PFSK-1 (cell line): Measurements from ENCODE around the gene ATG7.

Experiments used
- FOXP2 ChIP-seq: optimal IDR thresholded peaks from 2 replicates; pipeline ENCODE3; 2011; ENCODE audit warnings: borderline replicate concordance, control low read depth, inconsistent platforms; ENCODE audit not compliant: insufficient read depth; ENCODE audit errors: extremely low read length, extremely low read depth
- POLR2AphosphoS5 ChIP-seq: IDR thresholded peaks from 2 replicates; pipeline ENCODE4 v1.6.1; 2012; ENCODE audit warnings: low read depth, mild to moderate bottlenecking, control low read depth, low read length, moderate library complexity
- SIN3A ChIP-seq: IDR thresholded peaks from 2 replicates; pipeline ENCODE4 v1.6.1; 2012; ENCODE audit warnings: mild to moderate bottlenecking, low read length, moderate library complexity, borderline replicate concordance; ENCODE audit not compliant: insufficient read depth
- TAF1 ChIP-seq: IDR thresholded peaks from 2 replicates; pipeline ENCODE4 v1.6.1; 2012; ENCODE audit warnings: low read length, control low read depth, borderline replicate concordance; ENCODE audit not compliant: insufficient read depth
- TF ChIP-seq, protein P1 (sequence below), 2 experiments: IDR thresholded peaks; 2 replicates each; pipeline versions ENCODE4 v1.6.1 to v1.8.0; 2011 to 2012; ENCODE audit warnings: low read depth in 2 of 2, low read length in 2 of 2, control low read depth in 1 of 2, inconsistent platforms in 1 of 2, mild to moderate bottlenecking in 1 of 2, moderate library complexity in 1 of 2; ENCODE audit not compliant: insufficient read depth in 1 of 2

ATG7 gene

DNA sequence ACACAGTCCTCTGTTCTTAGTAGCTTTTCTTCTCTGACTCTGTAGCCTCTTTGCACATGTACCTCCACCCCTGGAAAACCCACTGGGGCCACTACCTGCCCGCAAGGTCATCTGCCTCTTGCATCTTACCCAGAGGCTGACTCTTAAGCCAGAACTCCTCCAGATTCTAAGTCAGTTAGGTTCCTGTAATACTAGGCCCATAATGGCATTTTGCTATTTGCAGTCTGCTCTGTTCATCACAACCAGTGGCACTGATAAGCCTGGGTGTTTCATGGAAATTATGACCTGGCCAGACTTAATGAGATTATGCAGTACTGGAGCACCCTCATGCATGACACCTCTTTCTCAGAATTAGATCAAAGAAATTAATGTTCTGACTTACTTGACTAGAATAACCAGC, 31.7 kb upstream of the ATG7 start:
- TF ChIP-seq FOXP2, result no peak
- no peak for TF ChIP-seq SIN3A
- no peak for TF ChIP-seq TAF1
- TF ChIP-seq, protein P1, sequence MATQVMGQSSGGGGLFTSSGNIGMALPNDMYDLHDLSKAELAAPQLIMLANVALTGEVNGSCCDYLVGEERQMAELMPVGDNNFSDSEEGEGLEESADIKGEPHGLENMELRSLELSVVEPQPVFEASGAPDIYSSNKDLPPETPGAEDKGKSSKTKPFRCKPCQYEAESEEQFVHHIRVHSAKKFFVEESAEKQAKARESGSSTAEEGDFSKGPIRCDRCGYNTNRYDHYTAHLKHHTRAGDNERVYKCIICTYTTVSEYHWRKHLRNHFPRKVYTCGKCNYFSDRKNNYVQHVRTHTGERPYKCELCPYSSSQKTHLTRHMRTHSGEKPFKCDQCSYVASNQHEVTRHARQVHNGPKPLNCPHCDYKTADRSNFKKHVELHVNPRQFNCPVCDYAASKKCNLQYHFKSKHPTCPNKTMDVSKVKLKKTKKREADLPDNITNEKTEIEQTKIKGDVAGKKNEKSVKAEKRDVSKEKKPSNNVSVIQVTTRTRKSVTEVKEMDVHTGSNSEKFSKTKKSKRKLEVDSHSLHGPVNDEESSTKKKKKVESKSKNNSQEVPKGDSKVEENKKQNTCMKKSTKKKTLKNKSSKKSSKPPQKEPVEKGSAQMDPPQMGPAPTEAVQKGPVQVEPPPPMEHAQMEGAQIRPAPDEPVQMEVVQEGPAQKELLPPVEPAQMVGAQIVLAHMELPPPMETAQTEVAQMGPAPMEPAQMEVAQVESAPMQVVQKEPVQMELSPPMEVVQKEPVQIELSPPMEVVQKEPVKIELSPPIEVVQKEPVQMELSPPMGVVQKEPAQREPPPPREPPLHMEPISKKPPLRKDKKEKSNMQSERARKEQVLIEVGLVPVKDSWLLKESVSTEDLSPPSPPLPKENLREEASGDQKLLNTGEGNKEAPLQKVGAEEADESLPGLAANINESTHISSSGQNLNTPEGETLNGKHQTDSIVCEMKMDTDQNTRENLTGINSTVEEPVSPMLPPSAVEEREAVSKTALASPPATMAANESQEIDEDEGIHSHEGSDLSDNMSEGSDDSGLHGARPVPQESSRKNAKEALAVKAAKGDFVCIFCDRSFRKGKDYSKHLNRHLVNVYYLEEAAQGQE (IDR thresholded peaks at IDR 0.05; ENCODE audit: insufficient read depth in 1 of 2, low read depth in 2 of 2, low read length in 2 of 2), result no peak

- TF ChIP-seq FOXP2 (no peak), TAF1 (no peak), POLR2AphosphoS5 (no peak), SIN3A (no peak)
- TF ChIP-seq, protein P1 (IDR thresholded peaks at IDR 0.05; ENCODE audit: insufficient read depth in 1 of 2, low read depth in 2 of 2, low read length in 2 of 2), result no peak
Observed at GRCh38 chr3:11244121-11244677, 28.0 kb upstream of the ATG7 start.

- TF ChIP-seq TAF1 (no peak), POLR2AphosphoS5 (no peak), FOXP2 (no peak), SIN3A (no peak)
- TF ChIP-seq, protein P1 (IDR thresholded peaks at IDR 0.05; ENCODE audit: insufficient read depth in 1 of 2, low read depth in 2 of 2, low read length in 2 of 2), result no peak
Observed at GRCh38 chr3:11245276-11245675, 26.9 kb upstream of the ATG7 start.

DNA sequence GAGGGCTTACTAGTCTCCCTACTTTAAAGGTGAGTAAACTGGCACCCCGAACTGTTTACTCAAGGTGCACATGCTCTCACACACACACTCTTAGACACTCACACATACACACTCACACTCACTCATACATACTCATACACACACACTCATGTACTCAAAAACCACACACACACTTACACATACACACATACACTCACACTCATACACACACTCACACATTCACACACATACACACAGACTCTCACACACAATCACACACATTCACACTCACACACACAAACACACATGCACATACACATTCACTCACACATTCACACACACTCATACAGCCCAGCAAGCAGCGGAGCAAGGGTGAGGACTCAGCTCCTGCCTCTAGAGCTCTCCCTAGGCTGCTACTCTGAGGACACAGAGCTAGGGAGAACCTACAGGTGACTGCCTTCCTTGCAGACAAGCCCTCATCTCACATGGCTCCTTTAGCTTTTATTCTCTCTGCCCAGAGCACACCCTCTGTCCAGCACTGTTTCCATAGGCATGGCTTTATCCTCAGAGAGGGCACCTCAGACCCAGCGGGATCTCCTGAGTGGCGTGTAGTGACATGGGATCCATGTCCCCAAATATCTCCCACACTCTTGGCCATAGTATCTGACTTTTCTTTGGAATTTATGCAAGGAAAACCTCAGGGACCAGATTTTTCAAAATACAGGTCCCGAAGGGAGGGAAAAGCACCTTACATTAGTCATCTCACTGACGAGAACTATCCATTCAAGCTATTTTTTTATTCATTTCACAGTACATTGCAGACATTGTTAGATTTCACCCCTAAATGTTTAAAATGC, 26.2 kb upstream of the ATG7 start:
- no peak for TF ChIP-seq POLR2AphosphoS5
- TF ChIP-seq SIN3A, result no peak
- no peak for TF ChIP-seq TAF1
- TF ChIP-seq FOXP2, result no peak
- TF ChIP-seq, protein P1 (IDR thresholded peaks at IDR 0.05; ENCODE audit: insufficient read depth in 1 of 2, low read depth in 2 of 2, low read length in 2 of 2), result no peak
